SKM-1 (cell line): ENCODE measurements around the gene FBLN1.
"Not testable (repeated sequence)": the region's sequence is repeated elsewhere in the genome, so short reads cannot be mapped to it uniquely, and the experiment has no call there.

ENCODE experiments used
- DNase-seq: peaks from one replicate; lab custom pipeline; 2025; ENCODE audit not compliant: unreplicated experiment; lab: John Stamatoyannopoulos, UW

The FBLN1 gene

DNA sequence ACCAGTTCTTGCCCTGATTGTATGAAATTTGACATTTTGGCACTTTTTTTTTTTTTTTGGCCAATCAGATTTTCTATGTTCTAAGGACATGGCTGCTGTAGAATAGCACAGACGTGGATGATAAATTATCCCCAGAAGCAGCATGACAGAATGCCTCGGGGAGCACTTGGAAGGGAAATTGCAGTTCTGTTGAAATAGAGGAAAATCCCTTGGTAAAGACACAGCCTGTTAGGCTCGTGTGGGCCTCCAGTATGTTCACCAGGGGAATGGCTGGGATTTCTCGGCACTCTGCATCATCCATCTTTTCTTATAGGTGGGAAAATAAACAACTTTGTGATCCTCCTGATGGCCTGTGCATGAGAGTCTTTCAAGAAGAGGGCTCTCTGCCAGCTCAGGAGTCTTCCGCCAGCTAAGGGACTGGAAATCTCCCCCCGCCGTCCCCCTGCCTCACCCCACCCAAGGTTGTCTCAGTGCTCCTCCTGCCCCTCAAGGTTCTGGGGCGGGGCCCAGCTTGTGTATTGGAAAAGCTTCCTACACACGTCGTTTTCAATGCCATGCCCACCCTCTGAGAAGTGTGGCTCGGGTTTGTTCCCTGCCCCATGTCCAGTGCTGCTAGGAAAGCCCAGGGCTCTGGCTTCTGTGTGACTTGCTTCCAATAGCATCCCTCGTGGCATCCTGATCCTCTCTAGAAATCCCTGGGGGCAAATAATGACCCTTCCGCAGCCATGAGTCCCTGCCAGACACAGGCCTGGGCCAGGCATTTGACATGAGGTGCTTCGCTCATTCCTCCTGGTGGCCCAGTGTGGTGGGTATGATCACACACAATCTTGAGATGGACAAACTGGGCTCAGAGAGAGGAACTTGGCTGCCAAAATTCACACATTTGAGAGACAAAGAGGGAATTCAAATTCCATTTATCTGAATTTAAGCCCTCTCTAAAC, 98.4 kb downstream of the FBLN1 start:
- no peak for DNase-seq

DNA sequence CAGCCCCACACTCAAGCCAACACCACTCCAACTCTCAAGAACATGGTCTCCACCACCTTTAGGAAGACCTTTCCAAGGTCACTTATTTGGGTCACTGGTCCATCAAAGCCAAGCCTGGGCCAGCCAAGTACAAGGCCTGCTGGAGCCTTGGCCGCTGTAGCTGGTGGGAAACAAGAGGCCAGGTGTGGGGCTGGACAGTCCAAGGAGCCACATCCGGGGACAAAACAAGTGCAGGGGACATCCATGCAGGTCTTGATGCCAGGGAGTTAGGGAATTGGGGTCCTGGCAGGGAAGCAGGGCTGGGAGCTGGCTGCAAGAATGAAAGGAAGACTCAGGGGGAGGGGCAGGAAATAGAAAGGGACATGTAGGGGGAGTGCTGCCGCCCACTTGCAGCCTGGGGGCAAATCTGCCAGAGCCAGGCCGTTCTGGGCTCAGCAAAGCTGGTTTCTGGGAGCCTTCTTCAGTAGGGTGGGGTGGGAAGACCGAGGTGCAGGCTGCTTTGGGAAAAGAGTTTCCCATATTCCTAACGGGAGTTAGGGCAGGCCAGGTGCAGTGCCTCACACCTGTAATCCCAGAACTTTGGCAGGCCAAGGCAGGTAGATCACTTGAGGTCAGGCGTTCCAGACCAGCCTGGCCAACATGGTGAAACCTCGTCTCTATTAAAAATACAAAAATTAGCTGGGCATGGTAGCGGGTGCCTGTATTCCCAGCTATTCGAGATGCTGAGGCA, 99.5 kb downstream of the FBLN1 start:
- DNase-seq = no peak

- DNase-seq = no peak
Observed at GRCh38 chr22:45602824-45603595, 100.3 kb downstream of the FBLN1 start.

GRCh38 chr22:45603619-45604018, 100.9 kb downstream of the FBLN1 start:
- no peak for DNase-seq

DNA sequence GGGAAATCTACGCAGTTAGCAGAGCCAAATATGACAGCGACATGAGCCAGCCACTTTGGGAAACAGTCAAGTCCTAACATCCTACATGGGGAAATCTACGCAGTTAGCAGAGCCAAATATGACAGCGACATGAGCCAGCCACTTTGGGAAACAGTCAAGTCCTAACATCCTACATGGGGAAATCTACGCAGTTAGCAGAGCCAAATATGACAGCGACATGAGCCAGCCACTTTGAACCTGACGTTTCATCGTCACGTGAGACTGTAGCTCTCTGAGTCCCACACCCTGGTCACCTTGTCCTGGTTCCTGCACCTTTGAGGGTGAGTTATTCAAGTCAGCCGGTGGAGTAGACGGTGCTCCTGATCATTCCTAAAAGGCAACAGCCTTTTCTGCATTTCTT, 105.4 kb downstream of the FBLN1 start:
- not testable (repeated sequence) for DNase-seq

DNA sequence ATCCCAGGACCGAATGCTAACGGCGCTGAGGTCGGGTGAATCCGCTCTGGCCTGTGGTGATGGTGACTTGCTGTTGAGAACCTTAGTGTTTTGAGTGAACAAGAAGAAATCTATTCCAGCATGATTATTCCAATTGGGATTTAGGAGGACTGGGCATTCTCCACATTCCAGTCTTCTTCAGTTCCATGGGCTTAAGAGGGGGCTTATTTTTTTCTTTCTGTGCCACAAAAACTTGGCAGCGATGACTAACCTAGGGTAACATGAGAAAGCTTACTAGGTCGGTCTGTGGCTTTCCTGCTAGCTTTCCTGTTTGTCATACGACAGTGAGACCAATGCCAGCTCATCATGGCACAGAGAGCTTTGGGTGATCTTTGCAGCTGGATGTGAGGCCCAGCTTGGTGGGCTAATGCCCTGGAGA, 106.1 kb downstream of the FBLN1 start:
- no peak for DNase-seq

DNA sequence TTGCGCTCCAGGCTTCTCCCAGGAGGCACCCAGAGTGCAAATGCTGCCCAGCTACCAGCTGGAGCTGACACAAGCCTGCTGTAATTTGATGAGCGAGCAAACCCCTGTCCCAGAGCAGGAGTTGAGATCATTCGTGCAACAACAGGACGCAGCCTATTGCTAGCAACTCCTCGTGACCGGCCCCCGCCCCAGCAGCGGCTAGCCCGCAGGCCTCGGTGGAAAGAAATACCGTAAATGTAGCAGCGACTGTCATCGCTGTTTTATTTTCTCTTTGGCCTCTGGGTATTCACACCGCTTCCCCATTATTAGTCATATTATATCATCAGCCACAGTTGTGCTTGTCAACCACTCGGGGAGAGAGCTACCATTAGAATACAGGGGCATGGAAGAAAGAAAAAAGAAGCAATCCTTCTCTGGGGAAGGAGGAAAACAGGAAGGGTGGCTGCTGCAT, 109.8 kb downstream of the FBLN1 start:
- DNase-seq = no peak

GRCh38 chr22:45612940-45613339, 110.3 kb downstream of the FBLN1 start:
- no peak for DNase-seq

GRCh38 chr22:45615364-45615763, 112.7 kb downstream of the FBLN1 start:
- no peak for DNase-seq

DNA sequence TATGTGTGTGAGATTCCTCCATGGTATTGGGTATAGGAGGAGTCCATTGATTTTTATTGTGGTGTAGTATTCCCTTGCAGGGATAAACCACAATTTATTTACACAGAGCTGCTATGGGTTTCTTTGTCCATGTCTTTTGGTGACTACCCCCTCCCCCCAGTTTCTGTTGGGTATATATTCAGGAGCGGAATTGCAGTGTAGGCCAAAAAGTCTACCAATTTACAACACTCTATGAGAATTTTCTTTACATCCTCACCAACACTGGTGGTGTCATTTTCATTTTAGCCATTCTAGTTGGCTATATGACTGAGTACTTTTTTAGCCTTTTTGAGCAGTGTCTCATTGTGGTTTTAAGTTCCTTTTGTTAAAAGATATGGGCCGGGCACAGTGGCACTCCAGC, 113.7 kb downstream of the FBLN1 start:
- no peak for DNase-seq

GRCh38 chr22:45617948-45618347, 115.3 kb downstream of the FBLN1 start:
- DNase-seq = no peak

DNA sequence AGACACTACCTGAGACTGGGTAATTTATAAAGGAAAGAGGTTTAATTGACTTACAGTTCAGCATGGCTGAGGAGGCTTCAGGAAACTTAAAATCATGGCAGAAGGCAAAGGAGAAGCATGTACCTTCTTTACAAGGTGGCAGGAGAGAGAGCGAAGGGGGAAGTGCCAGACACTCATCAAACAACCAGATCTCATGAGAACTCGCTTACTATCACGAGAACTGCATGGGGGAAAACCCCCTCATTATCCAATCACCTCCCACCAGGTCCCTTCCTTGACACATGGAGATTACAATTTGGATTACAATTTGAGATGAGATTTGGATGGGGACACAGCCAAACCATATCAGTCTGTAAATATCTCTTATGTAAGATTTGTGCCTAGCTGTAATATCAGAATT, 118.0 kb downstream of the FBLN1 start:
- DNase-seq = no peak

DNA sequence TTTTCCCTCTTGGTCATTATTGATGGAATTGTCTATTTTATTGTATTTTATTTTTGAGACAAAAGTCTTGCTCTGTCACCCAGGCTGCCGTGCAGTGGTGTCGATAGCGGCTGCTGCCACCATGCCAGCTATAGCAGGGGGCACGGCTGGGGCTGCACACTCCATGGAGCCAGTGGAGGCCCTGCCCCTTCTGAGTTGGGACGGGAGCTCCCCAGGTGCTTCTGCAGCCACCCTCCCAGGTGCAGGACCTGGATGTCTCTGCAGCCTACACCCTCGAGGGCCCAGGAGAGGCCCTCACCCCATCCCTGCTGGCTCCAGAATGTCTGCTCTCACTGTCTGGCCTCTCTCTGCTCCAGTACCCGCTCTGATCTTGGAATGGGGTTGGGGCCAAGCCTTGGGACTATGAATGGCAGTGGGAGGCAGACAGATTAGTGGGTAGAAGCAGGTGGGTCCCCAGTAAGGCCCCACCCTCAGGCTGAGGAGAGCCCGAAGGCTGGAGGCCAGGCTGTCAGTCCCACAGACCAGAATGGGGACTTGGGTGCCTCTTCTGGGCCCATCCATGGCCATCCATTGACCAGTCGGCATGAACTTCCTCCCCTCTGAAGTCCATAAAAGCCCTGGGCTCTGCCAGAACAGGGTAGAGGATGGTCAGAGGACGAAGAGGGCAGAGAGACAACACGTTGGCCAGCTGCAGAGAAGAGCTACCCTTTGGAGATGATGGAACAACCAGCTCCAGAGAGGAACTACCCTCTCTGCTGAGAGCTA, 119.3 kb downstream of the FBLN1 start:
- DNase-seq = no peak

DNA sequence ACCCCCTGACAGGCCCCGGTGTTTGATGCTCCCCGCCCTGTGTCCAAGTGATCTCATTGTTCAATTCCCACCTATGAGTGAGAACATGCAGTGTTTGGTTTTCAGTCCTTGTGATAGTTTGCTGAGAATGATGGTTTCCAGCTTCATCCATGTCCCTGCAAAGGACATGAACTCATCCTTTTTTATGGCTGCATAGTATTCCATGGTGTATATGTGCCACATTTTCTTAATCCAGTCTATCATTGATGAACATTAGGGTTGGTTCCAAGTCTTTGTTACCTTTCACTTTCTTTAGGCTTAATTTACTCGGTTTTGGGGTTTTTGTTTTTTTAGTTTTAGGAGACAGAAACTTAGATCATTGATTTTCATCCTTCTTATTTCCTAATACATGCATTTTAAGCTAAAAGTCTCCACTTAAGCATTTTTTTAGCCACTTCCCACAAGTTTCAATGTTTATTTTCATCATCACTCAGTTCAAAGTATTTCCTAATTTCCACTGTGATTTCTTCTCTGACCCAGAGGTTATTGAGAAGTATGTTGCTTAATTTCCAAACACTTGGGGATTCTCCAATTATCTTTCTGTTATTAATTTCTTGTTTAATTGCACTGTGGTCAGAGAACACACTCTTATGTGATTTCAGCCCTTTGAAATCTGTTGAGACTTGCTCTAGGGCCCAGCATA, 120.9 kb downstream of the FBLN1 start:
- DNase-seq = not testable (repeated sequence)

DNA sequence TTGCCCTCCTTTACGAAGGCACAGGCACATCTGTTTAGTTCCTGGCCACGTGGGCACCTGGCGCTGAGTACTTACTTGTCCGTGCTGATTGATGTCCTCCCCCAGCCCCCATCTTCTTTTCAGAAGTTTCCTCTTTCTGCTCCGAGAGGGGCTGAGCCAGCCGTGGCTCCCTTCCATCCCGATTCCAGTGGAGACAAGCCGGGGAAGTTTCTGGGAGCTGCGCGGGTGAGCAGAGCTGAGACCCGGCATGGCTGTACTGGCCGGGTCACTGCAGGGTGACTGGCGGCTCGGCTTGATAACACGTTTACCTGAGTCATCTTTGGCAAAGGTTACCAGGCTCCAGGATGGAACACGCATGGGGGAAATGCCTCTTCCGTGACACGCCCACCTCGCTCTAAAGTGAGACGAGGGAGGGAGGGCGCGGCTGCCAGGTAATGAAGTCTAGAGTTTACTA, 123.5 kb downstream of the FBLN1 start:
- DNase-seq = no peak

- no peak for DNase-seq
Observed at GRCh38 chr22:45627489-45628233, 125.0 kb downstream of the FBLN1 start.

DNA sequence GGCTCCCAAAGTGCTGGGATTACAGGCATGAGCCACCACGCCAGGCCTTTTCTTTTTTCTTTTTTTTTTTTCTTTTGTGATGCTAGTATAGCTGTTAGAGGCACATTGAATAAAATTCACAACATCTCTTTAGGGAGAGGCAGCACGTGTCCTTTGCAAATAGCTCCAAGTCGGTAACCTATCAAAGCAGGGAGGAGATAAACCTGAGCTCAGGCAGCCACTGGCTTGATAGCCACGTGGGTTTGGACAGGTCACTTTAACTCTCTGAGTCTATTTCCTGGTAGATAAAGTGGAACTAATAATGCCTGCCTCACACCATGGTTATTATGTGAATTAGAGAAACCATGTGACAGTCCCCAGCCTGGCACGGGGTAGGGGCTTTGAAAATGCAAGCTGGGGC, 125.8 kb downstream of the FBLN1 start:
- DNase-seq = no peak

DNA sequence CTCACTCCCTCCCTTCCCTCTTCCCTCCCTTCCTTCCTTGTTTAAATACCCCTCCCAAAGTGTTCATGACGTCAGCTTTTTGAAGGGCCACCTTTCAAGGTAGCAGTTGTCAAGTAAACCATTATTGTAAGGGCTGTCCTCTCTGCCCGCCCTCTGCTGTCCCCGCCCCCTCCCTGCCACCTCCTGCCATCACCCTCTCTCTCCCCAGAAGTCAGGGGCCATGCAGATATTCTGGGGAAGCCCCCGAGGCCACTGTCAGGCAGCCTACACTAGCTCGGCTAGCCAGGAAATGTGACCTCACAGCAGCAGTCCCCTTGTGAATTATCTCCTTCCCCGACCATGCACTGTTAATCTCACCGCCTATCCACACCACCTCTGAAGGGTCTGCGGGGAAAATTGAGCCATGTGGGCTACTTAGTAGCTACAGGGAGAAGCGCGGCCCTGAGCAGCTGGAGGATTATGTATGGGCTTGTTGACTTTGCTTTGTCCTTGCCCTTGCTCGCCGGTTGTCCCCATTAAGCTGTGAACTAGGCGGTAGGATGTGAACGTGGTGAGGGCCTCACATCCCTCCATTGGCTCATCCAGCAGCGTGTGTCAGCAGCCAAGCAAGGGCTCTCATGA, 126.9 kb downstream of the FBLN1 start:
- no peak for DNase-seq

GRCh38 chr22:45630436-45630835, 127.8 kb downstream of the FBLN1 start:
- no peak for DNase-seq
